Measurements from ENCODE around the gene BAIAP2L1. TPM values are rescaled to one million over a fixed set of nuclear protein-coding genes. Genes with fewer than 3 reads are reported as not detected.

The BAIAP2L1 gene
- total and polyA plus RNA-seq, 2 donors (not counting 1 experiment from before 2014, with no cell fraction given), result 3.1 to 5.3 TPM

- DNase-seq (ENCODE audit: low read depth in 2 of 2), result no peak
Observed at GRCh38 chr7:98241674-98242241, 159.1 kb downstream of the BAIAP2L1 start.

More at GRCh38 chr7:98241674-98242241, 159.1 kb downstream of the BAIAP2L1 start:
- TF ChIP-seq CTCF (conservative IDR thresholded peaks at IDR 0.05 in 1 of 2, IDR thresholded peaks at IDR 0.05 in 1 of 2; ENCODE audit: low read depth in 1 of 2, low read length in 2 of 2), result no peak
- no peak for TF ChIP-seq EZH2 (IDR thresholded peaks at IDR 0.05; ENCODE audit: low read length, missing control alignments)
- Histone ChIP-seq H3K4me3 (replicated peaks in 1 of 4; ENCODE audit: control extremely low read depth in 1 of 4, insufficient read depth in 1 of 4, low read depth in 3 of 4, low read length in 4 of 4) (no peak overlapping the region), H3K27ac (ENCODE audit: insufficient read depth, low read length) (no peak overlapping the region), H3K79me2 (ENCODE audit: control insufficient read depth, insufficient read depth, low read length) (no peaks in the 10 kb centered on the region), H3K36me3 (ENCODE audit: control insufficient read depth, insufficient read depth, low read length) (peaks cover 11% of the 10 kb centered on the region), H2AFZ (ENCODE audit: low read length) (no peak overlapping the region), H3K27me3 (ENCODE audit: control insufficient read depth, insufficient read depth, low read length) (no peaks in the 10 kb centered on the region), H3K4me2 (ENCODE audit: extremely low read depth, insufficient read depth, low read length) (no peak overlapping the region), H3K4me1 (ENCODE audit: control insufficient read depth, extremely low read depth, insufficient read depth, low read length) (no peaks in the 10 kb centered on the region), H4K20me1 (ENCODE audit: control insufficient read depth, extremely low read depth, insufficient read depth, low read length) (no peaks in the 10 kb centered on the region), H3K9me3 (ENCODE audit: control insufficient read depth, insufficient read depth, low read depth, low read length) (no peaks in the 10 kb centered on the region), H3K9ac (ENCODE audit: insufficient read depth, low read length) (no peak overlapping the region)

Other genes starting within 250 kb of the BAIAP2L1 start
- 0.33 and 0.51 TPM in 2 replicates for gene BHLHA15, start 189.7 kb downstream of the BAIAP2L1 start, total RNA-seq
- not detected in 2 replicates for gene BHLHA15, start 189.7 kb downstream of the BAIAP2L1 start, polyA plus RNA-seq
- gene TECPR1, start 148.9 kb downstream of the BAIAP2L1 start, total RNA-seq, result 24.9 and 39.0 TPM in 2 replicates
- 3.3 and 3.7 TPM in 2 replicates for gene TECPR1, start 148.9 kb downstream of the BAIAP2L1 start, polyA plus RNA-seq
- 77.8 and 104 TPM in 2 replicates for gene BRI3, start 119.4 kb downstream of the BAIAP2L1 start, total RNA-seq
- 164 and 172 TPM in 2 replicates for gene BRI3, start 119.4 kb downstream of the BAIAP2L1 start, polyA plus RNA-seq
- under 0.01 and 0.26 TPM in 2 replicates for gene NPTX2, start 216.2 kb upstream of the BAIAP2L1 start, total RNA-seq
- 0.03 TPM in 2 replicates for gene NPTX2, start 216.2 kb upstream of the BAIAP2L1 start, polyA plus RNA-seq